H1 (cell line): ENCODE results near the gene PTTG2. TPM values are rescaled to one million over a fixed set of nuclear protein-coding genes. Genes with fewer than 3 reads are reported as not detected.

Experiments
- ATF2 ChIP-seq: IDR thresholded peaks from 2 replicates; pipeline ENCODE4 v1.6.1; 2012; ENCODE audit warnings: low read length, inconsistent platforms
- BRCA1 ChIP-seq: IDR thresholded peaks from 2 replicates; pipeline ENCODE4 v1.6.1; 2012; ENCODE audit warnings: low read depth, low read length, improper control_type of control experiment
- CHD7 ChIP-seq: fragments of 300-600 bp; sonication (generic); IDR thresholded peaks from 2 replicates; pipeline ENCODE4 v1.7.1; 2012; ENCODE audit warnings: low read length, moderate library complexity, mild to moderate bottlenecking, inconsistent platforms; ENCODE audit not compliant: insufficient replicate concordance
- EZH2 ChIP-seq: fragments of 200-600 bp; sonication (generic); IDR thresholded peaks from 2 replicates; pipeline ENCODE4 v1.7.1; 2012; ENCODE audit warnings: low read depth, mild to moderate bottlenecking, moderate library complexity, low read length, inconsistent platforms; ENCODE audit not compliant: severe bottlenecking
- KDM4A ChIP-seq: IDR thresholded peaks from one replicate; pipeline ENCODE4 v1.7.1; 2012; ENCODE audit warnings: low read depth, mild to moderate bottlenecking, moderate library complexity, low read length, inconsistent platforms; ENCODE audit not compliant: severe bottlenecking
- RAD21 ChIP-seq, 2 experiments: IDR thresholded peaks in 1 of 2; conservative IDR thresholded peaks in 1 of 2; 2 replicates each; pipeline ENCODE4 v1.6.1; 2011; ENCODE audit warnings: low read depth in 2 of 2, low read length in 2 of 2, improper control_type of control experiment in 1 of 2, inconsistent platforms in 1 of 2, mild to moderate bottlenecking in 1 of 2, moderate library complexity in 1 of 2
- SAP30 ChIP-seq: fragments of 300-600 bp; sonication (generic); IDR thresholded peaks from 2 replicates; pipeline ENCODE4 v1.7.1; 2012; ENCODE audit warnings: low read length, moderate library complexity, mild to moderate bottlenecking, inconsistent platforms; ENCODE audit not compliant: insufficient read depth, insufficient replicate concordance
- SP4 ChIP-seq: IDR thresholded peaks from 2 replicates; pipeline ENCODE4 v1.6.1; 2012; ENCODE audit warnings: low read length, inconsistent platforms
- TEAD4 ChIP-seq: IDR thresholded peaks from 2 replicates; pipeline ENCODE4 v1.6.1; 2012; ENCODE audit warnings: low read depth, low read length, inconsistent platforms, mixed read lengths
- YY1 ChIP-seq: IDR thresholded peaks from 2 replicates; pipeline ENCODE4 v1.6.1; 2011; ENCODE audit warnings: low read depth, mild to moderate bottlenecking, low read length
- polyA plus RNA-seq, 7 experiments: library from polyadenylated mRNA; depleted of rRNA in 3 of 7; stranded (reverse) in 5 of 7; unstranded in 2 of 7; fragments of >200 nt in 5 of 7; fragments of 200-250 nt in 2 of 7; gene quantifications; 1 replicate in 5 of 7; 2 replicates in 1 of 7; 4 replicates in 1 of 7; pipeline versions ENCODE4 v1.2.1 to v1.2.3, GENCODE V29; 2011 to 2013; ENCODE audit warnings: missing spikeins in 2 of 7, mixed read lengths in 2 of 7
- total RNA-seq: library from RNA; stranded (reverse); fragmentation: NEBNext Ultra II Directional; extraction: Animal tissue kit (Norgen Biotek cat#: 25700); gene quantifications from 2 replicates; pipeline ENCODE4 v1.2.1, GENCODE V29; 2021

The PTTG2 gene
- total and polyA plus RNA-seq, 2 of the 8 experiments (the other 6 are each of a cell fraction or from before 2014, with no cell fraction given), result not detected

DNA sequence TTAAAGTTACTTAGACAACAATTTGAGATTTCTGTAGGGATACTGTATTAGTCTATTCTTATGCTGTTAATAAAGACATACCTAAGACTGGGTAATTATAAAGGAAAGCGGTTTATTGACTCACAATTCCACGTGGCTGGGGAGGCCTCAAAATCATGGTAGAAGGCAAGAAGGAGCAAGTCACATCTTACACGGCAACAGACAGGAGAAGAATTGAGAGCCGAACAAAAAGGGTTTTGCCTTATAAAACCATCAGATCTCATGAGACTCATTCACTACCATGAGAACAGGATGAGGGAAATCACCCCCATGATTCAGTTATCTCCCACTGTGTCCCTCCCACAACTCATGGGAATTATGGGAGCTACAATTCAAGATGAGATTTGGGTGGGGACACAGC lies 11.0 kb downstream of the PTTG2 start (continued):
- TF ChIP-seq CHD7 (no peak), TEAD4 (no peak), BRCA1 (no peak), SAP30 (no peak), EZH2 (no peak), SP4 (no peak), KDM4A (no peak), RAD21 (IDR thresholded peaks at IDR 0.05 in 1 of 2, conservative IDR thresholded peaks at IDR 0.05 in 1 of 2; ENCODE audit: low read depth in 2 of 2, low read length in 2 of 2) (no peak), ATF2 (no peak), YY1 (no peak)
